Hematopoietic multipotent progenitor cell treated with erythropoietin and hydrocortisone succinate and interleukin-3 and kit ligand, for 17 days (in vitro differentiated cells): ENCODE results near the gene TMTC1.

Experiments used
- DNase-seq: peaks from one replicate; pipeline ENCODE4 v3.0.0-alpha.2; 2015; ENCODE audit warnings: low spot score

The TMTC1 gene

GRCh38 chr12:29709496-29710040 is 74.2 kb downstream of the TMTC1 start:
- DNase-seq: no peak

DNA sequence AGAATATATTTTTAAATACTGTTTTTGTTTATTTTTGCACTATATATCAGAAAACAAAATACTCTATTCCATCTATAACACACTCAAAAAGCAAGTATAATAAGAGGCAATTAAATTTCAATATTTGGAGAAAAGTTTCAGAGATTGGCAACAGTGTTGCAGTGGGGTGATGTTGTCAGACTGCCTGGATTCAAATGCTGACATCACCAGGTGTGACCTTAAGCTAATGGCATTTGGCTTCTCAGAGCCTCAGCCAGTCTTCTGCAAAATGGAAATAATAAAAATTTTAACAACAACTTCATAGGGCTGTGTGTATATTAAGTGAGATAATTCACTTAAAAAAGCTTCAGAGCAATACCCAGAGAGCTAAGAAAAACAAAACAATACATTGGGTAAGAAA is 74.7 kb downstream of the TMTC1 start:
- DNase-seq: no peak

DNA sequence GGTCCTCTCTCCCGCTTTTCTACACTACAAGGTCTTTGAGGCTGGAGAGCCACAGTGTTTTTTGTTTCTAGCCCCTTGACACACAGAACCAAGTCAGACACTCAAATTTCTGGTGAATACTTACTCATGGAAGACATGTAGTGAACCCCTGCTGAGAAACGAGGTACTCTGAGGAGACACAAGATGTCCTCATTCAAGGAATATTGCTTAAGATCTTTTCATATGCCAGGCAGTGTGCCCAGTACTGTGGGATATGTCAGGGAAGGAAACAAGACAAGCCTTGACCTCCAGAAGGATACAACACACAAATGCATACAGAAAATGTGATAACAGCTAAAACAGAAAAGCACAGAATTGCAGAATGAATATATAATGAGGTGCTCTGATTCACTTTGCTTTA is 75.9 kb downstream of the TMTC1 start:
- no peak for DNase-seq

GRCh38 chr12:29706311-29706710 is 77.4 kb downstream of the TMTC1 start:
- DNase-seq: no peak

DNA sequence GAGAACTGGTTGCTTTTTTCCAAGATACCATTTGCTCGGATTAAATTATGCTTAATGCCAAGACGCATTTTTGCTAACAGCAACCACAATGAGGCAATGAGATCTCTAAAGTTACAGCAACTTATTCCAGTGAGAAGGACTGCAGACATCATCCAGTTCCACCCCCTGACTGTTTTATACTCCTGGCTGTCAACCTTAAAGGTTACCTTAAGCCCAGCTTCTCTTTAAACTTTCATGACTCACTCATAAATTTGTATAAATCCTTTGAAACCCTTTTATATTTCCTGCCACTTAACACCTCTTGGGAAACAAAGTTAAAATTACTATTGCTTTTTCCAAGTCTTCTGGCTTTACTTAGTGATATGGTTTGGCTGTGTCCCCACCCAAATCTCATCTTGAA is 80.2 kb downstream of the TMTC1 start:
- no peak for DNase-seq

DNA sequence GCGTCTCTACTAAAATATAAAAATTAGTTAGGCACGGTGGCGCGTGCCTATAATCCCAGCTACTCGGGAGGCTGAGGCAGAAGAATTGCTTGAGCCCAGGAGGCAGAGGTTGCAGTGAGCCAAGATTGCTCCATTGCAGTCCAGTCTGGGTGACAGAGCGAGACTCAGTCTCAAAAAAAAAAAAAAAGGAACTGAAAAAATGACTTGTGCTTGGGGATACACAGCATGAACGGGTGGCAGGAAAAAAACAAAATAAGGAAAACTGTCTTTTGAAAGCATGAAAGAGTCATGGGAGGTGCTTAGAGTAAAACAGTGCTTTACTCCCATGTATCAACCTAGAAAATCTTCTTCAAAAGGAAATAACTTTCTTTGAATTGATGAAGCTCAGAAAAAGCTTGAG is 80.8 kb downstream of the TMTC1 start:
- DNase-seq: no peak

DNA sequence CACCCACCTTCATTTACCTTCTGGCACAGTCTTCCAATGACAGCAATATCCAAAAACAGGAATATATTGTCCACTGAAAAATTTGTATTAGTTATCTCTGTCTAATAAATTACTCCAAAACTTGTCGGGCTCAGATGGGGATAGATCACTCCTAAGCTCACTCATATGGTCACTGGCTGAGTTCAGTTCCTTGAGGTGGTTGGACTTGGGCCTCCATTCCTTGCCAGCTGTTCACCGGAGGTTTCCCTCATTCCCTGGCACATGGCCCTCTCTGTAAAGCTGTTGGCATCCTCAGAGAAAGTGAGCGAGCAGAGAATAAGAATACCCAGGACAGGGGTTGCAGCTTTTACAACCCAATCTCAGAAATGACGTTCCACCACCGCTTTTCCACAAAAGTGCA is 81.5 kb downstream of the TMTC1 start:
- DNase-seq: no peak

DNA sequence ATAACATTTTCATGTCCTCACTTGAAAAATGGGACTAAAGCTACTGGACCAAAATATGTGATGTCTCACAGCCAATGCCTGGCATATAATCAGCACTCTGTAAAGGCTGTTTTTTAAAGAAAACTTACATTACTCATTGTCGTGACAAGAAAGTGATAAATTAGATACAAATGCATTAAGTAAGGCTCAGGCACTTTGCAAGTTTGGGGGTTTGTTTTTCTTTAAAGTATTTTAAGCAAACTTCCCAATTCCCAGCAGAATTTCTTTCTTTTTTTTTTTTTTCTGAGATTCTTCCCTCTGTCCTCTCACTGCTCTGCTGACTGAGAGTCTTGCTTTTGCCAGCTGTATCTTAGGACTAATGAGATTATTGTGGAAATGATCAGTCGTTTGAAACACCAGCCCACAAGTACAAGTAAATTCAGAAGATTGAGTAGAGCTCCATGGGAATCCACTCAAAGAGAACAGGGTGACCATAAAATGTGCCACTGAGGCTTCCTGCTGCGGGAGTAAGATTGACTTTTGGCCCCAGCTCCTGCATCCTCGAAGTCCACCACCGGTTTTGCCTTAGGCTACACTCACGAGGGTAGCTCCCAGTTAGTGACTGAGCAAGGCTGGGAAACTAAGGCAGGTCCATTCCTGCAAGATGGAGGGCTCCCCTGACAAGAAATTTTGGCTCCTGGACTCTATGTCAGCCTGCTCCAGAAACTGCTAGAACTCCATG is 82.8 kb downstream of the TMTC1 start:
- no peak for DNase-seq

DNA sequence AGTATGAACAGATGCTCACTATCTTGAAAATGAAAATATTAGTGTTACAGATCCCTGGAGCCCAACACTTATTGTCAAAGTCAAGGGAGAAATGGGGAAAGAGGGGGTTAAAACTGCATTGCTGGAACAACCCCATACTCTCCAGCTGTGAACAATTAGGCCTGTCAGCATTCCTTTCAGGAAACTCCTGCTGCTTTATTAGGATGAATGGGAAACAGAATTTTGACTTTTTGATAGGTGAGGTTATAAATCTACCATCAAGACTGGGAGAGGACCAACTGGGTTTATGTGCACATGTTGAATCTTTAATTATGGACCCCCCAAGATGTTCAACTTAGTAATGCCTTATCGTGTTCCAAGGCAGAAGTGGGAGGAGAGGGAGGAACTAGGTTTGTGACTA is 85.0 kb downstream of the TMTC1 start:
- no peak for DNase-seq

- DNase-seq: no peak
Observed at GRCh38 chr12:29695800-29696199, 87.9 kb downstream of the TMTC1 start.

GRCh38 chr12:29695026-29695425 is 88.7 kb downstream of the TMTC1 start:
- DNase-seq: no peak

GRCh38 chr12:29694002-29694401 is 89.7 kb downstream of the TMTC1 start:
- no peak for DNase-seq

GRCh38 chr12:29692237-29692636 is 91.5 kb downstream of the TMTC1 start:
- DNase-seq: no peak

DNA sequence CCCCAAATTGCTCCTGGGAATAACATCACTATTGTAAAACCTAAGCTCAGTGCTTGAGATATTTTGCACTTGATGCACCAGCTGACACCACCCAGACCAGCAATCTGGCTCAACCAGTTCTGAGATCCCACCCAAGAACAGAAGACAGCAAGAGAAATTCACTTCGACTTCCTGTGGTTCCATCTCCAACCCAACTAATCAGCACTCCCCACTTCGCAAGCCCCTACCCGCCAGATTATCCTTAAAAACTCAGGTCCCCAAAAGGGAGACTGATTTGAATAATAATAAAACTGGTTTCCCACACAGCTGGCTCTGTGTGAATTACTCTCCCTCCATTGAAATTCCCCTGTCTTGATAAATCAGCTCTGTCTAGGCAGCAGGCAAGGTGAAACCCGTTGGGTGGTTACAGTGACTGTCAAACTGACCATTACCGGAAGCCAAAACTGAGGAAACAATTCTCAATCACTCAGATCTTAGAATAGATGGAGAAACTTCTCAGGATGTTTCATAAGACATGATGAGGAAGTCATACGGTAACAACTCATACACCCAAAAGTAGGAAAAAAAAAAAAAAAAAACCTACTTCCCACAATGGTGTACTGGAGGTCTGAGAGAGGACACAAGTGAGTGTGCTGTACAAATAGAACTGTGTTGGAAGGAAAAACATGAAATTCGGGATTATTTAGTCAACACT is 92.4 kb downstream of the TMTC1 start:
- DNase-seq: no peak

GRCh38 chr12:29690728-29691127 is 93.0 kb downstream of the TMTC1 start:
- DNase-seq: no peak

GRCh38 chr12:29688914-29689313 is 94.8 kb downstream of the TMTC1 start:
- no peak for DNase-seq

DNA sequence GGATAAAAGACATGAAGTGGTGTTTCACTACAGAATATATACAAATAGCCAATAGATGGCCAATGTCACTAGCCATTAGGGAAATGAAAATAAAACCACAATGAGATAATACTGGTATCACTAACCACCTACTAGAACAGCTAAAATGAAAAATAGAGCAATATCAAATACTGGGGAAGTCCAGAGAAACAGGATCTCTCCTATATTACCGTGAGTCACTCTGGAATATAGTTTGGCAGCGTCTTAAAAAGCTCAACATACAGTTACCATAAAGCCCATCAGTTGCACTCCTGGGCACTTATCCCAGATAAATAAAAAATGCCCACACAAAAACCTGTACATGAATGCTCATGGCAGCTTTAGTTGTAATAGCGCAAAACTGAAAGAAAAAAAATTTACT is 101.7 kb downstream of the TMTC1 start:
- DNase-seq: no peak

DNA sequence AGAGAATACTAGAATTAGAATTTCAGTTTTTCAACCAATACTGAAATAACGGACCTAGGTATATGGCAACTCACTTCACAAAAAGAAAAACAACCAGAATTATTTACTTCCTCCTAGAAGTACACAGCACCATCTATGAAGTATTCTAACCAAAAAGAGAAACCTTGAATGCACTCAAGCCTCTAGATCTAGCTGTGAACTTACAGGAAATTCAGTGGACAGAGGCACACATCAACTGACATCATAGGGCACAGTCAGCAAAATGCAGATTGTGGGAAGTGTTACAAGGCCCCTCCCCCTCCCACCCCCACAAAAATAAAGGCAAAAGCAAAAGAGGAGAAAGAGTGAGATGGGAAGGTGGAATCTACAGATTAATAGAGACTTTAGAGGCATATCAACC is 102.4 kb downstream of the TMTC1 start:
- no peak for DNase-seq

DNA sequence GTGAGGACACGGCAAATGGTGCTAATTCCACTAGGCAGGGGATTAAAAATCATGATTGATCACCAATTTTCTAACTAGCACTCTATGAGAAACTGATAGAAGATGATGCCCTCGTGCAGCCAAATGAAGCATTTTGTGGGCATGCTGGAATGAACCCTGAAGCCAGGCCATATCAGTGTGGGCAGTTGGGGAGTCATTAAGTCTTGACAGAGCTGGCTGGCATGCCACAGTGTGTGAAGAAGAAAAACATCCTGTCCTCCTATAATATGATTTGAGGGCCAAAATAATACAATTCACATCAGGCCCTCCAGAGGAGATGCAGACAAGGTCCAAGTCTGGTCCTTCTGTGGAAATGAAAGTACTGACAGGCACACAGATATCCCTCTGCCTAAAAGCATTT is 107.1 kb downstream of the TMTC1 start:
- DNase-seq: no peak

DNA sequence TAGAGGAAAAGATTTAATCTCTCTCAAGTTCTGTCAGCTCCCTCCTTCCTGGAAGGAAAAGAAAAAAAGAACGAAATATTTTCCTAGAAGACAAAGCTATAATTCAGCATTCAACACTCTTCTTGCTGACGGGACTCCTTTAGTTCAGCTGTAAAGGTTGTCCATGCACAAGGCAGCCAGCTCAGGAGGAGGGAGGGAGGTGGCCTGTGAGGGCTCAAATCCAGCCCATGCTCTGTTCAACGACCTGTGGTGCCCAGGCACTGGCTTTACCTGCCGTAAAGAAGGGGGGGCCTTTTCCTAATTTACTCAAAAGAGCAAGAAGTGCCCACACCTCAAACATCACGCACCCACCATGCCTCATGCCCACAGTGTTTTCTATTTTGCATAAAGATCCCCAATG is 109.3 kb downstream of the TMTC1 start:
- no peak for DNase-seq

DNA sequence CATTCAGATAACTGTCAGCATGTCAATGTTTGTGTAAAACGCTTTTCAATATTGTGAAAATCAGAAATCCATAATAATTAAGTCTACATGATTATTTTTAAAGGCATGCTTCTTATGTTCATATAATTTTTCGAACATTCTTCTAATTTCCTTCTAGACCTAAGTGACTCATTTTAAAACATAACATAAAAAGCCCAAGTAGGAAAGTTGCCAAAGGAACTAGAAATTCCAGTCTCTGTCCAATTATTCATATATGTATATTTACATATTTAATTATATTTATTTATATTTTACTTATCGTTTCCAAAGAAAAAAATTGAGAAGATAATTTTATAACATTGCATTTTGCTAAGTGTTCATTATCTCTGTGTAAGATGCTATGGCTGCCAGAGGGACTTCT is 110.4 kb downstream of the TMTC1 start:
- DNase-seq: no peak

DNA sequence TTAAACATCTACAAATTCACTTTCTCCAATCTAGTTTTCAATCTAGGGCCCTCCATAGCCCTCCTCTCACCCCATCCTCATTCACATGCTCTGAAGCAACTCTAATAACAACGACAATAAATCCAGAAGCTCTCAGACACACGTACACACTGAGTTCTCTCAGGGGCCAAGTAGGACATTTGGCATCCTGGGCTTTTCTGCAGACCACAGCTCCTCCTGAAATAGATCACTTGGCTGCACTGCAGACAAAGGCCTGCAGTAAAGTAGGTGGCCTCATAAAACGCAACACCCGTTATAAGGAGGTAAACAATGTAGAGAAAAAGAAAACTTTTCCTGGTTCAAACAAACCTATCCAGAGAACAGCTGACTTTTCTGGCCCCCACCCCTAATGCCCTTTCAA is 111.2 kb downstream of the TMTC1 start:
- DNase-seq: no peak

GRCh38 chr12:29671742-29672141 is 112.0 kb downstream of the TMTC1 start:
- no peak for DNase-seq

- no peak for DNase-seq
Observed at GRCh38 chr12:29667011-29667410, 116.7 kb downstream of the TMTC1 start.
